Transverse colon (tissue), 4 donors: ENCODE data around the gene CCNDBP1. TPM values are rescaled to one million over a fixed set of nuclear protein-coding genes. Genes with fewer than 3 reads are reported as not detected.

Experiments
- DNase-seq: peaks from one replicate; pipeline ENCODE4 v3.0.0-alpha.2; 2019
- H3K27ac ChIP-seq, 4 donors: fragments of 200-600 bp; sonication (generic); 2 replicates each; pipeline ENCODE4 v1.5.1; 2016 to 2018; ENCODE audit warnings: inconsistent platforms in 4 of 4
- H3K27me3 ChIP-seq: fragments of 200-600 bp; sonication (generic); 2 replicates; pipeline ENCODE4 v1.5.1; 2017; ENCODE audit warnings: inconsistent platforms
- H3K36me3 ChIP-seq, 4 donors: fragments of 200-600 bp; sonication (generic); 2 replicates each; pipeline ENCODE4 v1.5.1; 2017 to 2019; ENCODE audit warnings: inconsistent platforms in 4 of 4
- H3K4me1 ChIP-seq, 4 donors: fragments of 200-600 bp; sonication (generic); 2 replicates each; pipeline ENCODE4 v1.5.1; 2017 to 2020; ENCODE audit warnings: inconsistent platforms in 4 of 4
- H3K4me3 ChIP-seq, 4 donors: fragments of 200-600 bp; sonication (generic); 1 replicate in 1 of 4; 2 replicates in 3 of 4; pipeline versions ENCODE4 v1.5.1 to v1.6.1; 2017 to 2019; ENCODE audit warnings: inconsistent platforms in 4 of 4
- H3K9me3 ChIP-seq, 2 donors: fragments of 200-600 bp; sonication (generic); 2 replicates each; pipeline ENCODE4 v1.5.1; 2017 to 2019; ENCODE audit warnings: inconsistent platforms in 2 of 2
- EP300 ChIP-seq: sonication (generic); formaldehyde crosslinking; IDR thresholded peaks from one replicate; pipeline ENCODE4 v1.6.1; 2017; ENCODE audit warnings: antibody characterized with exemption, low read depth
- POLR2A ChIP-seq: fragments of 450-650 bp; IDR thresholded peaks from one replicate; pipeline ENCODE4 v1.6.1; 2016; ENCODE audit warnings: antibody characterized with exemption, mild to moderate bottlenecking, moderate library complexity
- POLR2AphosphoS5 ChIP-seq, 3 donors: sonication (generic); formaldehyde crosslinking; IDR thresholded peaks; one replicate each; pipeline ENCODE4 v1.6.1; 2016; ENCODE audit warnings: antibody characterized with exemption in 3 of 3
- WGBS, 2 donors: methylation state at CpG; one replicate each; pipeline ENCODE4 v1.1.5; 2018; ENCODE audit warnings: low coverage in 1 of 2; 5-methylcytosine and 5-hydroxymethylcytosine counted together
- in situ Hi-C, 4 donors: fragments of 200-750 bp; cut with MboI; loops; one replicate each; pipeline versions ENCODE4 v1.15.0 to v1.15.1; 2017; ENCODE audit warnings: low sequenced_read_pairs in 3 of 4, low pct_ligation_motif_present in 1 of 4, low pct_unique_long_range_greater_than_20kb in 1 of 4
- intact Hi-C: fragments of 100-400 bp; cut with DNase I; formaldehyde crosslinking; loops from one replicate; pipeline ENCODE4 v1.15.1; 2023; ENCODE audit warnings: low total_unique reads
- total RNA-seq, 4 donors: library from RNA; depleted of rRNA; stranded (reverse); fragments of >200 nt; gene quantifications; one replicate each; pipeline ENCODE4 v1.1.0, GENCODE V29; 2016
- TF ChIP-seq, protein P1 (sequence below), 5 experiments: fragments of 200-600 bp in 3 of 5; fragments of 450-650 bp in 2 of 5; sonication (generic) in 3 of 5; IDR thresholded peaks; 1 replicate in 2 of 5; 2 replicates in 3 of 5; pipeline ENCODE4 v1.5.1; 2016 to 2017; ENCODE audit warnings: antibody characterized with exemption in 5 of 5, inconsistent platforms in 3 of 5, mild to moderate bottlenecking in 2 of 5, moderate library complexity in 1 of 5

The CCNDBP1 gene
- total RNA-seq, 4 donors from 2014 or later: 20.7 to 120 (median 80.0) TPM

DNA sequence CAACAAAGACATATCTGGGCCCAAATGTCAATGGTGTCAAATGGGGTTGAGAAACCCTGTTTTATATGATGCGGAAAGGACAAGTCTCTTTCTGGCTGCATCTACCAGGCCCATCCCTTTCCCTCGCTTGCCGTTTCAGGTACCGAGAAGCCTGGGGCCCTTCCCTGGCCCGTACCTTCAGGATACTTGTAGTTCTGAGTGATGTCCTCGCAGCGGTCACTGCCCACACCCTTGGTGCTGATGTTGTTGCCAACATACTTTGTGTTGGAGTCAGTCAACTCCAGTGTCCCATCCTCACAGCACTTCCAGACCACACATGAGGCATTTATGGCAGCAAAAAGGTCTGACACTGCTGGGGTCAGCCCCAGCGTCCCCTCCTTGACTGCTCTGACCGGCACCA lies 21.8 kb downstream of the CCNDBP1 start:
- DNase-seq: no peak
- no peak for TF ChIP-seq POLR2AphosphoS5 (IDR thresholded peaks at IDR 0.05)
- TF ChIP-seq POLR2A: no peak
- TF ChIP-seq EP300: no peak
- TF ChIP-seq, protein P1, sequence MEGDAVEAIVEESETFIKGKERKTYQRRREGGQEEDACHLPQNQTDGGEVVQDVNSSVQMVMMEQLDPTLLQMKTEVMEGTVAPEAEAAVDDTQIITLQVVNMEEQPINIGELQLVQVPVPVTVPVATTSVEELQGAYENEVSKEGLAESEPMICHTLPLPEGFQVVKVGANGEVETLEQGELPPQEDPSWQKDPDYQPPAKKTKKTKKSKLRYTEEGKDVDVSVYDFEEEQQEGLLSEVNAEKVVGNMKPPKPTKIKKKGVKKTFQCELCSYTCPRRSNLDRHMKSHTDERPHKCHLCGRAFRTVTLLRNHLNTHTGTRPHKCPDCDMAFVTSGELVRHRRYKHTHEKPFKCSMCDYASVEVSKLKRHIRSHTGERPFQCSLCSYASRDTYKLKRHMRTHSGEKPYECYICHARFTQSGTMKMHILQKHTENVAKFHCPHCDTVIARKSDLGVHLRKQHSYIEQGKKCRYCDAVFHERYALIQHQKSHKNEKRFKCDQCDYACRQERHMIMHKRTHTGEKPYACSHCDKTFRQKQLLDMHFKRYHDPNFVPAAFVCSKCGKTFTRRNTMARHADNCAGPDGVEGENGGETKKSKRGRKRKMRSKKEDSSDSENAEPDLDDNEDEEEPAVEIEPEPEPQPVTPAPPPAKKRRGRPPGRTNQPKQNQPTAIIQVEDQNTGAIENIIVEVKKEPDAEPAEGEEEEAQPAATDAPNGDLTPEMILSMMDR (IDR thresholded peaks at IDR 0.05): no peak
- Histone ChIP-seq H3K4me3 (no peak overlapping the region), H3K4me1 (peaks cover 0 to 4% (median 0%) of the 10 kb centered on the region in 4 donors), H3K27ac (no peak overlapping the region), H3K9me3 (no peaks in the 10 kb centered on the region), H3K27me3 (peaks cover 13% of the 10 kb centered on the region), H3K36me3 (no peaks in the 10 kb centered on the region)
- 92 to 100% methylated on average over 1 to 9 of the region's 9 CpGs for WGBS, 2 donors
- in situ Hi-C loops (no loop called here), intact Hi-C loops (no loop called here)

DNA sequence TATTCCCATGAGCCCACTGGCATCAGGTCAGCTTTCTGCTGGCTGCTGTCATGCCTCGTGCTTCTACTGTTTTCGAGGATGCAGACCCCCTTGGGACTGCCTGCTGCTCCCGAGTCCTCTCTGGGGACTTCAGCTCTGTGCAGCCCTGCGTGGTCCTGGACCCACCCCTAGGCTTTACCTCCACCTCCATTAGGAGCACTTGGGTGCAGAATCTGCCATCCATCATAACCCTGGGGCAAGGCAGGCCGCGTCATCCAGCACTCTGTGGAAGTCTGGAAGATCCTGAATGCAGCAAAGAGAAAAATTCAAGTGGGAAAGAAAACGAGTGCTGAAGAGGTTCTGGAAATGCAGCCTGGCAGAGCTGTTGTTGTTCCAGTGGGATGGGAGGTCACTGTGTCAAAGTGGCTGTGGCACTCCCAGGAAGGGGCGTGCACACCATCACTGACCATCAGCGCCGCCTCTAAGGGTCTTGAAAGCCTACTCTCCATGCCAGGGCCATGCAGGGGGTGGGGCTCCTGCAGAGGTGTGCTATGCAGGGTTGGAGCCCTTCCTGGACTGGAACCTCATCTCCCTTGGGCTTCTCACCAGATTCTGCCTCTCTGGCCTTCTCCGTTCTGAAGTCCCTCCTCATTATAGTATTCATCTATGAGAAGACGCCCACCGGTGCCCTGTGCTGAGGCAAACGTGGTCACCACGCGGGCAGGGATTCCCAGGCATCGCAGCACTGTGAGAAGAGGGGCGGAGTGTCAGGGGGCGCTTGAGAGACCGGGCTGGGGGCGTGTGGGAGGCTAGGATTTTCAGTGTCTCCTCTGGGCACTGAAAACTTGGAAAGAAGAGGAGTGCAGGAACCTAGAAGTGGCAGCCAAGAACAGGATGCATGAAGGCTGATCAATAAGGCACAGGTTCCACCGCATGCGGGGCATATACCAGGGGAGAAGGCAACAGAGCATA lies 23.1 kb downstream of the CCNDBP1 start:
- Histone ChIP-seq H3K27ac (no peak overlapping the region), H3K9me3 (no peaks in the 10 kb centered on the region), H3K36me3 (no peaks in the 10 kb centered on the region), H3K4me3 (no peak overlapping the region), H3K4me1 (peaks cover 0 to 4% (median 0%) of the 10 kb centered on the region in 4 donors), H3K27me3 (peaks cover 13% of the 10 kb centered on the region)
- in situ Hi-C loops: no loop called here
- DNase-seq: no peak
- intact Hi-C loops: no loop called here
- 52 to 74% methylated on average over 4 to 23 of the region's 23 CpGs for WGBS, 2 donors
- no peak for TF ChIP-seq POLR2AphosphoS5 (IDR thresholded peaks at IDR 0.05)
- TF ChIP-seq, protein P1 (IDR thresholded peaks at IDR 0.05): no peak
- no peak for TF ChIP-seq POLR2A
- no peak for TF ChIP-seq EP300

DNA sequence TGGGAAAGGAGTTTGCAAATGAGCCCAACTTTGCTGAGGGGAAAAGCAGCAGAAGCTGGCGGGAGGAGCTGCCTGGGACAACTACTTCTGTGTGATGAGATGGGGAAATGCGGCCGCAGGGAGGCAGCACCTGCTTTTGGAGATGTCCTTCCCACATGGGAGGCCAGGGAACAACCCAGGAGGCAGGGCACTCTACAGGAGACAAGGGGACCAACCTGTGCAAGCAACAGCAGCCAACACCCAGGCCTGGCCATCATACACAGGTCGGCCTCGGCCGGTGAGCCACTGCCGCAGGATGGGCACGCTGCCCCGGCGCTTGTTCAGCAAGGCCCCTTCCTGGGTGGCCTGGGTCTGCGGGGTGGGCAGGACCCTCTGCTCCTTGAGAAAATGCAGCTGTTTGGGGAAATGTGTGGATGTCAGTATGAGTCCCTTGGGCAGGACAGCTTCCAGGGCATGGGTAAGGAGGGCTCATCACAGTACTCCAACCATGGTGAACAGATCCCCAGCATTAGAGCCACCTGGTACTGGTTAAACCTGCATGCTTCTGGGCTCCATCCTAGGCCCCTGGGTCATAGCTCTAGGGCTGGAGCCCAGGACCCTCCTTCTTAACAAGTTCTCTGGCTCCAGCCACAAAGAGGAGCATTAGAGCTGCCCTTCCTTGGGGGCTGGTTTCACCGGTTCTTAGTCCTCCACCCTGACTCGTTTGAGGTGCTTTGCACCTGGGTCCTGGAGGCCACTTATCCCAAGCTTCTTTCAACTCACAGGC lies 24.0 kb downstream of the CCNDBP1 start:
- in situ Hi-C loops: no loop called here
- Histone ChIP-seq H3K4me1 (peaks cover 0 to 4% (median 0%) of the 10 kb centered on the region in 4 donors), H3K27me3 (peaks cover 13% of the 10 kb centered on the region), H3K9me3 (no peaks in the 10 kb centered on the region), H3K27ac (no peak overlapping the region), H3K4me3 (no peak overlapping the region), H3K36me3 (no peaks in the 10 kb centered on the region)
- no peak for TF ChIP-seq POLR2A
- TF ChIP-seq, protein P1 (IDR thresholded peaks at IDR 0.05): no peak
- no peak for TF ChIP-seq POLR2AphosphoS5 (IDR thresholded peaks at IDR 0.05)
- no peak for TF ChIP-seq EP300
- DNase-seq: no peak
- 74 to 100% methylated on average over 1 to 12 of the region's 13 CpGs for WGBS, 2 donors
- intact Hi-C loops: no loop called here

DNA sequence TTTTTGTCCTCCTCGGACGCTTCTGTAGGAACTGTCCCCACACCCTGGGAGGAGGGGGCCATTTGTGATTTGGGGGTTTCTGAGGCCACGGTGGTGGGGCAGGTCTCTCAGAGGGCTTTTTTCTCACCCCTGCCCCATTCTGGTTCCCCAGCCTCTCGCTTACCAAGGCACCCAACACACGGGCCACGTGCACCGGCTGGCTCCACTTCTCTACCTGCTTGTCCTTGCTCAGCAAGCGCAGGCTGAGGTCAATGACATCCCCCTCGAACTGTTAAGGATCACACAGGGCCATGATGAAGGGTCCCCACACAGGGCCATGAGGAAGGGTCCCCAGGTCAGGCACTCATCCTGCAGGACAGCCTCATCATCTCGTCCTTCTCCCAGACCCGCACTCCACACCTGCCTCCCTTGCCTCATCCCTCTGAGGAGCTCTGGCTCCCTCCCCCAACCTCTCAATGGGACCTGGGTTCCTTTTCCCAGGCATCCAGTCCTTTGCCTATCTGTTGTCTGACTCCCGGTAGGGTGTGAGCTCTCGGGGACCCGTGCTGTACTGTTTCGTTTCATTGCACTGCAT lies 25.1 kb downstream of the CCNDBP1 start:
- DNase-seq: no peak
- H3K36me3 ChIP-seq: no peaks in the 10 kb centered on the region
- H3K27me3 ChIP-seq: peaks cover 13% of the 10 kb centered on the region
- WGBS, 2 donors: 73 to 86% methylated on average over 3 to 15 of the region's 15 CpGs
- H3K4me3 ChIP-seq: no peak overlapping the region
- TF ChIP-seq, protein P1 (IDR thresholded peaks at IDR 0.05): no peak
- no peak for TF ChIP-seq EP300
- TF ChIP-seq POLR2A: no peak
- no peak for TF ChIP-seq POLR2AphosphoS5 (IDR thresholded peaks at IDR 0.05)
- no peaks in the 10 kb centered on the region for H3K9me3 ChIP-seq
- H3K4me1 ChIP-seq: no peaks in the 10 kb centered on the region
- in situ Hi-C loops: no loop called here
- intact Hi-C loops: no loop called here
- H3K27ac ChIP-seq: no peak overlapping the region
